GM12878 (cell line): ENCODE measurements around the gene CSF2. TPM values are rescaled to one million over a fixed set of nuclear protein-coding genes. Genes with fewer than 3 reads are reported as not detected.

Experiments
- ATAC-seq: fragments of 200-7000 bp; cut with Tn5 transposase; 3 replicates; pipeline ENCODE4 v1.9.1; 2020; ENCODE audit warnings: mild to moderate bottlenecking, moderate library complexity
- BruUV-seq: library from RNA; stranded (reverse); fragments of 400-500 nt; replicated peaks from 2 replicates; lab custom pipeline; 2021; lab: Mats Ljungman, UMichigan
- CTCF ChIA-PET: fragments of 300-600 bp; sonication (Branson Sonifier 250); formaldehyde crosslinking; extraction: SDS; loops from one replicate; lab custom pipeline; 2021; ENCODE audit warnings: inconsistent platforms; lab: Yijun Ruan, JAX
- POLR2A ChIA-PET: fragments of 350-600 bp; formaldehyde crosslinking; extraction: SDS; loops from one replicate; lab custom pipeline; 2021; ENCODE audit warnings: inconsistent platforms; lab: Charles Lee
- RAD21 ChIA-PET: fragments of 300-600 bp; sonication (Branson Sonifier 250); formaldehyde crosslinking; loops from one replicate; lab custom pipeline; 2023; ENCODE audit warnings: antibody characterized with exemption; ENCODE audit not compliant: unreplicated experiment; lab: Charles Lee
- SMC1A ChIA-PET: fragments of 300-600 bp; sonication (Branson Sonifier 250); formaldehyde crosslinking; loops from one replicate; lab custom pipeline; 2023; ENCODE audit not compliant: unreplicated experiment, uncharacterized antibody; lab: Charles Lee
- DNase-seq: peaks from one replicate; pipeline ENCODE4 v3.0.0-alpha.2; 2011; ENCODE audit warnings: low read depth, low spot score
- FAIRE-seq: peaks from 3 replicates; lab custom pipeline; 2011; peaks lifted over from hg19 to GRCh38; lab: Jason Lieb, UNC
- H2AFZ ChIP-seq: 2 replicates; pipeline ENCODE4 v1.6.0; 2011; ENCODE audit warnings: low read depth, low read length, control low read depth; ENCODE audit not compliant: control insufficient read depth
- H3K27ac ChIP-seq: 2 replicates; pipeline ENCODE4 v1.5.1; 2011; ENCODE audit warnings: control low read depth; ENCODE audit not compliant: control insufficient read depth, insufficient read depth
- H3K27me3 ChIP-seq, 2 experiments: replicated peaks in 1 of 2; 2 replicates each; pipeline versions ENCODE4 v1.6.0 to v1.6.1; 2011; ENCODE audit warnings: low read length in 1 of 2; ENCODE audit not compliant: control insufficient read depth in 2 of 2, insufficient read depth in 2 of 2
- H3K36me3 ChIP-seq, 2 experiments: 2 replicates each; pipeline ENCODE4 v1.5.1; 2011; ENCODE audit warnings: low read length in 1 of 2; ENCODE audit not compliant: control insufficient read depth in 2 of 2, insufficient read depth in 2 of 2
- H3K4me1 ChIP-seq: 2 replicates; pipeline ENCODE4 v1.6.1; 2011; ENCODE audit warnings: mild to moderate bottlenecking, low read length, moderate library complexity, mixed read lengths; ENCODE audit not compliant: control insufficient read depth, insufficient read depth
- H3K4me2 ChIP-seq: 2 replicates; pipeline ENCODE4 v1.6.0; 2011; ENCODE audit warnings: control low read depth; ENCODE audit not compliant: control insufficient read depth, insufficient read depth
- H3K4me3 ChIP-seq: fragments of 200-600 bp; sonication (generic); 2 replicates; pipeline ENCODE4 v1.5.1; 2016
- H3K79me2 ChIP-seq: 2 replicates; pipeline ENCODE4 v1.6.0; 2011; ENCODE audit warnings: low read length; ENCODE audit not compliant: control insufficient read depth, insufficient read depth
- H3K9ac ChIP-seq: 2 replicates; pipeline ENCODE4 v1.8.0; 2011; ENCODE audit warnings: low read length, control low read depth, mixed read lengths; ENCODE audit not compliant: control insufficient read depth, insufficient read depth
- H3K9me3 ChIP-seq: replicated peaks from 3 replicates; pipeline ENCODE4 v1.5.1; 2011; ENCODE audit warnings: mild to moderate bottlenecking, low read length; ENCODE audit not compliant: control insufficient read depth, insufficient read depth
- H4K20me1 ChIP-seq: 2 replicates; pipeline ENCODE4 v1.6.0; 2011; ENCODE audit not compliant: control insufficient read depth, insufficient read depth
- ATF7 ChIP-seq: fragments of 450-650 bp; IDR thresholded peaks from 2 replicates; pipeline ENCODE4 v1.6.1; 2016; ENCODE audit warnings: low read depth, mild to moderate bottlenecking
- CREB1 ChIP-seq: IDR thresholded peaks from 2 replicates; pipeline ENCODE4 v1.6.1; 2012; ENCODE audit warnings: low read depth, mild to moderate bottlenecking, inconsistent platforms
- CREM ChIP-seq: IDR thresholded peaks from 2 replicates; pipeline ENCODE4 v1.6.1; 2014; ENCODE audit warnings: antibody characterized with exemption, low read depth
- FOXM1 ChIP-seq: IDR thresholded peaks from 2 replicates; pipeline ENCODE4 v1.6.1; 2012; ENCODE audit warnings: low read depth, mild to moderate bottlenecking, inconsistent platforms, low read length, moderate library complexity
- GATAD2B ChIP-seq: fragments of 450-650 bp; conservative IDR thresholded peaks from 2 replicates; pipeline ENCODE4 v1.6.1; 2017; ENCODE audit warnings: low read depth, mild to moderate bottlenecking, moderate library complexity
- HDAC2 ChIP-seq: fragments of 200-600 bp; sonication (generic); IDR thresholded peaks from 2 replicates; pipeline ENCODE4 v1.6.1; 2017
- MTA2 ChIP-seq: fragments of 450-650 bp; IDR thresholded peaks from 2 replicates; pipeline ENCODE4 v1.6.1; 2016; ENCODE audit warnings: low read depth, mild to moderate bottlenecking, moderate library complexity
- MYB ChIP-seq: fragments of 150-350 bp; IDR thresholded peaks from 2 replicates; pipeline ENCODE4 v1.6.1; 2014; ENCODE audit warnings: mild to moderate bottlenecking, low read depth, low read length, borderline replicate concordance
- NR2C1 ChIP-seq: fragments of 450-650 bp; IDR thresholded peaks from 2 replicates; pipeline ENCODE4 v1.6.1; 2017; ENCODE audit warnings: antibody characterized with exemption, mild to moderate bottlenecking, moderate library complexity
- RELA ChIP-seq: fragments of 450-650 bp; IDR thresholded peaks from 2 replicates; pipeline ENCODE4 v1.8.0; 2014; ENCODE audit warnings: borderline replicate concordance; ENCODE audit not compliant: partially characterized antibody
- RFX5 ChIP-seq: IDR thresholded peaks from 2 replicates; pipeline ENCODE4 v1.6.1; 2011; ENCODE audit warnings: low read depth, low read length, improper control_type of control experiment
- SP1 ChIP-seq: IDR thresholded peaks from one replicate; pipeline ENCODE4 v1.6.1; 2011; ENCODE audit warnings: low read depth, low read length
- SPI1 ChIP-seq: IDR thresholded peaks from 2 replicates; pipeline ENCODE4 v1.6.1; 2011; ENCODE audit warnings: low read depth, mild to moderate bottlenecking, low read length, moderate library complexity, borderline replicate concordance; ENCODE audit not compliant: insufficient read depth
- TBL1XR1 ChIP-seq: IDR thresholded peaks from 2 replicates; pipeline ENCODE4 v1.6.1; 2012; ENCODE audit warnings: low read depth, low read length, improper control_type of control experiment
- WGBS: methylation state at CpG from one replicate; pipeline ENCODE4 v1.1.6; 2016; ENCODE audit warnings: low lambda C conversion rate; ENCODE audit not compliant: insufficient replicate concordance, insufficient coverage; ENCODE audit errors: missing lambda C conversion rate; 5-methylcytosine and 5-hydroxymethylcytosine counted together
- in situ Hi-C: fragments of 300-500 bp; cut with MboI; formaldehyde crosslinking; loops from 9 replicates; pipeline ENCODE4 v1.14.3; 2018; ENCODE audit warnings: mixed read lengths
- intact Hi-C: fragments of 100-400 bp; cut with micrococcal nuclease; formaldehyde crosslinking; loops from one replicate; pipeline ENCODE4 v1.14.2; 2022; ENCODE audit not compliant: unreplicated experiment
- polyA plus RNA-seq, 11 experiments: library from polyadenylated mRNA; depleted of rRNA in 4 of 11; unstranded in 6 of 11; stranded (reverse) in 5 of 11; fragments of >200 nt; fragmentation: Nextera tagmentation in 4 of 11; fragmentation: Illumina TruSeq in 1 of 11; extraction: Ambion mirVana in 4 of 11; extraction: Trizol in 1 of 11; gene quantifications; 1 replicate in 1 of 11; 2 replicates in 10 of 11; pipeline versions ENCODE4 v1.2.1 to v1.2.3, GENCODE V29; 2011 to 2016; ENCODE audit warnings: inconsistent platforms in 2 of 11, missing spikeins in 2 of 11, low read depth in 1 of 11
- total RNA-seq, 4 experiments: library from RNA; depleted of rRNA in 3 of 4; stranded (reverse); fragments of >200 nt in 3 of 4; fragmentation: Illumina TruSeq in 1 of 4; extraction: Trizol in 1 of 4; gene quantifications; 2 replicates each; pipeline versions ENCODE4 v1.2.1 to v1.2.3, GENCODE V29; 2013 to 2021
- TF ChIP-seq, protein P1 (sequence below): fragments of 450-650 bp; IDR thresholded peaks from 2 replicates; pipeline ENCODE4 v1.6.1; 2017; ENCODE audit warnings: mild to moderate bottlenecking, moderate library complexity
- TF ChIP-seq, protein P2 (sequence below): fragments of 450-650 bp; conservative IDR thresholded peaks from 2 replicates; pipeline ENCODE4 v1.6.1; 2017; ENCODE audit warnings: mild to moderate bottlenecking, moderate library complexity
- TF ChIP-seq, protein P3 (sequence below): IDR thresholded peaks from 2 replicates; pipeline ENCODE4 v1.6.1; 2011; ENCODE audit warnings: low read depth, low read length, improper control_type of control experiment, borderline replicate concordance

Gene CSF2
- total and polyA plus RNA-seq, 10 of the 15 experiments (the other 5 are each of a cell fraction or from before 2014, with no cell fraction given), result 0.15 to 2.0 (median 0.69) TPM; not detected in 2

GRCh38 chr5:132065951-132066701, 7.5 kb upstream of the CSF2 start:
- H3K27me3 ChIP-seq, result no peaks in the 10 kb centered on the region
- no peak overlapping the region for H3K9ac ChIP-seq
- H3K4me3 ChIP-seq, result no peak overlapping the region
- SMC1A ChIA-PET, result interaction anchor here (1.2 to 2.7 kb wide), 4 partner anchors 31 to 171 kb away, joined by 3 to 6 read pairs (median 6); no protein-coding TSS in a partner anchor
- ATAC-seq, result no peak
- no TSS peak for BruUV-seq
- WGBS, result 67% methylated on average over 13 of the region's 13 CpGs
- in situ Hi-C loops (loop anchor here (5.0 kb wide), 3 partner anchors 66 to 291 kb away; no protein-coding TSS in a partner anchor), intact Hi-C loops (loop anchor here (1.0 to 2.0 kb wide), 6 partner anchors 37 to 435 kb away; no protein-coding TSS in a partner anchor)
- no peak for FAIRE-seq
- POLR2A ChIA-PET, result no interaction called here
- CTCF ChIA-PET, result interaction anchor here (0.6 to 3.8 kb wide), 8 partner anchors 18 to 300 kb away, joined by 3 to 41 read pairs (median 3); no protein-coding TSS in a partner anchor
- no peaks in the 10 kb centered on the region for H3K36me3 ChIP-seq
- no peaks in the 10 kb centered on the region for H3K9me3 ChIP-seq
- H3K4me2 ChIP-seq, result no peak overlapping the region
- no peak for DNase-seq
- peaks cover 5% of the 10 kb centered on the region; the same call in 1 of the 2 replicates for H4K20me1 ChIP-seq
- H3K27ac ChIP-seq, result no peak overlapping the region
- RAD21 ChIA-PET, result interaction anchor here (1.5 kb wide), 1 partner anchor 8 kb away, joined by 4 read pairs; the partner anchor contains the start of gene CSF2
- H2AFZ ChIP-seq, result no peak overlapping the region
- no peaks in the 10 kb centered on the region for H3K79me2 ChIP-seq
- H3K4me1 ChIP-seq, result no peaks in the 10 kb centered on the region; the same call in 1 of the 2 replicates
- TF ChIP-seq SPI1 (no peak), CREM (no peak), RELA (no peak), MTA2 (no peak), GATAD2B (no peak), ATF7 (no peak), RFX5 (no peak), FOXM1 (no peak), HDAC2 (no peak), TBL1XR1 (no peak), SP1 (no peak), MYB (no peak), CREB1 (no peak), NR2C1 (no peak)
- TF ChIP-seq, protein P1, sequence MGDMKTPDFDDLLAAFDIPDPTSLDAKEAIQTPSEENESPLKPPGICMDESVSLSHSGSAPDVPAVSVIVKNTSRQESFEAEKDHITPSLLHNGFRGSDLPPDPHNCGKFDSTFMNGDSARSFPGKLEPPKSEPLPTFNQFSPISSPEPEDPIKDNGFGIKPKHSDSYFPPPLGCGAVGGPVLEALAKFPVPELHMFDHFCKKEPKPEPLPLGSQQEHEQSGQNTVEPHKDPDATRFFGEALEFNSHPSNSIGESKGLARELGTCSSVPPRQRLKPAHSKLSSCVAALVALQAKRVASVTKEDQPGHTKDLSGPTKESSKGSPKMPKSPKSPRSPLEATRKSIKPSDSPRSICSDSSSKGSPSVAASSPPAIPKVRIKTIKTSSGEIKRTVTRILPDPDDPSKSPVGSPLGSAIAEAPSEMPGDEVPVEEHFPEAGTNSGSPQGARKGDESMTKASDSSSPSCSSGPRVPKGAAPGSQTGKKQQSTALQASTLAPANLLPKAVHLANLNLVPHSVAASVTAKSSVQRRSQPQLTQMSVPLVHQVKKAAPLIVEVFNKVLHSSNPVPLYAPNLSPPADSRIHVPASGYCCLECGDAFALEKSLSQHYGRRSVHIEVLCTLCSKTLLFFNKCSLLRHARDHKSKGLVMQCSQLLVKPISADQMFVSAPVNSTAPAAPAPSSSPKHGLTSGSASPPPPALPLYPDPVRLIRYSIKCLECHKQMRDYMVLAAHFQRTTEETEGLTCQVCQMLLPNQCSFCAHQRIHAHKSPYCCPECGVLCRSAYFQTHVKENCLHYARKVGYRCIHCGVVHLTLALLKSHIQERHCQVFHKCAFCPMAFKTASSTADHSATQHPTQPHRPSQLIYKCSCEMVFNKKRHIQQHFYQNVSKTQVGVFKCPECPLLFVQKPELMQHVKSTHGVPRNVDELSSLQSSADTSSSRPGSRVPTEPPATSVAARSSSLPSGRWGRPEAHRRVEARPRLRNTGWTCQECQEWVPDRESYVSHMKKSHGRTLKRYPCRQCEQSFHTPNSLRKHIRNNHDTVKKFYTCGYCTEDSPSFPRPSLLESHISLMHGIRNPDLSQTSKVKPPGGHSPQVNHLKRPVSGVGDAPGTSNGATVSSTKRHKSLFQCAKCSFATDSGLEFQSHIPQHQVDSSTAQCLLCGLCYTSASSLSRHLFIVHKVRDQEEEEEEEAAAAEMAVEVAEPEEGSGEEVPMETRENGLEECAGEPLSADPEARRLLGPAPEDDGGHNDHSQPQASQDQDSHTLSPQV, result no peak
- TF ChIP-seq, protein P2, sequence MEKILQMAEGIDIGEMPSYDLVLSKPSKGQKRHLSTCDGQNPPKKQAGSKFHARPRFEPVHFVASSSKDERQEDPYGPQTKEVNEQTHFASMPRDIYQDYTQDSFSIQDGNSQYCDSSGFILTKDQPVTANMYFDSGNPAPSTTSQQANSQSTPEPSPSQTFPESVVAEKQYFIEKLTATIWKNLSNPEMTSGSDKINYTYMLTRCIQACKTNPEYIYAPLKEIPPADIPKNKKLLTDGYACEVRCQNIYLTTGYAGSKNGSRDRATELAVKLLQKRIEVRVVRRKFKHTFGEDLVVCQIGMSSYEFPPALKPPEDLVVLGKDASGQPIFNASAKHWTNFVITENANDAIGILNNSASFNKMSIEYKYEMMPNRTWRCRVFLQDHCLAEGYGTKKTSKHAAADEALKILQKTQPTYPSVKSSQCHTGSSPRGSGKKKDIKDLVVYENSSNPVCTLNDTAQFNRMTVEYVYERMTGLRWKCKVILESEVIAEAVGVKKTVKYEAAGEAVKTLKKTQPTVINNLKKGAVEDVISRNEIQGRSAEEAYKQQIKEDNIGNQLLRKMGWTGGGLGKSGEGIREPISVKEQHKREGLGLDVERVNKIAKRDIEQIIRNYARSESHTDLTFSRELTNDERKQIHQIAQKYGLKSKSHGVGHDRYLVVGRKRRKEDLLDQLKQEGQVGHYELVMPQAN, result no peak
- TF ChIP-seq, protein P3, sequence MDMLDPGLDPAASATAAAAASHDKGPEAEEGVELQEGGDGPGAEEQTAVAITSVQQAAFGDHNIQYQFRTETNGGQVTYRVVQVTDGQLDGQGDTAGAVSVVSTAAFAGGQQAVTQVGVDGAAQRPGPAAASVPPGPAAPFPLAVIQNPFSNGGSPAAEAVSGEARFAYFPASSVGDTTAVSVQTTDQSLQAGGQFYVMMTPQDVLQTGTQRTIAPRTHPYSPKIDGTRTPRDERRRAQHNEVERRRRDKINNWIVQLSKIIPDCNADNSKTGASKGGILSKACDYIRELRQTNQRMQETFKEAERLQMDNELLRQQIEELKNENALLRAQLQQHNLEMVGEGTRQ, result no peak
